ENCODE results near the gene SREBF1.

Gene SREBF1

GRCh38 chr17:17877529-17878358 is 41.0 kb upstream of the SREBF1 start:
- H3K79me2 ChIP-seq (ENCODE audit: insufficient read depth, low read length): no peaks in the 10 kb centered on the region
- no peak overlapping the region for H3K27ac ChIP-seq (ENCODE audit: low read length)
- no peaks in the 10 kb centered on the region for H3K4me1 ChIP-seq (ENCODE audit: insufficient read depth, low read length)
- ATAC-seq (ENCODE audit: insufficient read depth, low read depth) (no peak), DNase-seq (no peak)
- no peak overlapping the region for H3K9ac ChIP-seq (ENCODE audit: low read depth, low read length)
- H3K36me3 ChIP-seq (ENCODE audit: insufficient read depth, low read length): peaks cover 23% of the 10 kb centered on the region
- TF ChIP-seq CTCF (IDR thresholded peaks at IDR 0.05; ENCODE audit: borderline replicate concordance, extremely low read depth, low read length, poor library complexity, severe bottlenecking) (no peak), EZH2 (IDR thresholded peaks at IDR 0.05; ENCODE audit: borderline replicate concordance, low read depth, low read length, severe bottlenecking) (no peak)
- H4K20me1 ChIP-seq (ENCODE audit: insufficient read depth, low read length): no peaks in the 10 kb centered on the region
- H3K27me3 ChIP-seq (ENCODE audit: insufficient read depth, low read length, poor library complexity): no peaks in the 10 kb centered on the region
- no peaks in the 10 kb centered on the region for H3K9me3 ChIP-seq (ENCODE audit: insufficient read depth, low read length, severe bottlenecking)
- no peak overlapping the region for H3K4me2 ChIP-seq (ENCODE audit: insufficient read depth, low read length)
- H3K4me3 ChIP-seq (ENCODE audit: low read depth in 1 of 2, low read length in 2 of 2): no peak overlapping the region
- no peak overlapping the region for H2AFZ ChIP-seq (ENCODE audit: low read depth, low read length)

GRCh38 chr17:17876959-17877528 is 40.3 kb upstream of the SREBF1 start:
- H3K27me3 ChIP-seq (ENCODE audit: insufficient read depth, low read length, poor library complexity): no peaks in the 10 kb centered on the region
- no peak overlapping the region for H2AFZ ChIP-seq (ENCODE audit: low read depth, low read length)
- DNase-seq: no peak
- H3K9me3 ChIP-seq (ENCODE audit: insufficient read depth, low read length, severe bottlenecking): no peaks in the 10 kb centered on the region
- no peak overlapping the region for H3K9ac ChIP-seq (ENCODE audit: low read depth, low read length)
- no peak for ATAC-seq (ENCODE audit: insufficient read depth, low read depth)
- H3K36me3 ChIP-seq (ENCODE audit: insufficient read depth, low read length): peaks cover 18% of the 10 kb centered on the region
- no peak for TF ChIP-seq CTCF (IDR thresholded peaks at IDR 0.05; ENCODE audit: borderline replicate concordance, extremely low read depth, low read length, poor library complexity, severe bottlenecking)
- TF ChIP-seq EZH2 (IDR thresholded peaks at IDR 0.05; ENCODE audit: borderline replicate concordance, low read depth, low read length, severe bottlenecking): no peak
- no peak overlapping the region for H3K4me2 ChIP-seq (ENCODE audit: insufficient read depth, low read length)
- H3K4me3 ChIP-seq (ENCODE audit: low read depth in 1 of 2, low read length in 2 of 2): no peak overlapping the region
- H3K79me2 ChIP-seq (ENCODE audit: insufficient read depth, low read length): no peaks in the 10 kb centered on the region
- H4K20me1 ChIP-seq (ENCODE audit: insufficient read depth, low read length): no peaks in the 10 kb centered on the region
- no peaks in the 10 kb centered on the region for H3K4me1 ChIP-seq (ENCODE audit: insufficient read depth, low read length)
- H3K27ac ChIP-seq (ENCODE audit: low read length): no peak overlapping the region

GRCh38 chr17:17874478-17874877 is 37.7 kb upstream of the SREBF1 start:
- H2AFZ ChIP-seq (ENCODE audit: low read depth, low read length): no peak overlapping the region
- no peak overlapping the region for H3K4me3 ChIP-seq (ENCODE audit: low read depth in 1 of 2, low read length in 2 of 2)
- peaks cover 18% of the 10 kb centered on the region for H3K36me3 ChIP-seq (ENCODE audit: insufficient read depth, low read length)
- H3K4me2 ChIP-seq (ENCODE audit: insufficient read depth, low read length): no peak overlapping the region
- no peak for ATAC-seq (ENCODE audit: insufficient read depth, low read depth)
- H3K4me1 ChIP-seq (ENCODE audit: insufficient read depth, low read length): no peaks in the 10 kb centered on the region
- H3K79me2 ChIP-seq (ENCODE audit: insufficient read depth, low read length): no peaks in the 10 kb centered on the region
- TF ChIP-seq CTCF (IDR thresholded peaks at IDR 0.05; ENCODE audit: borderline replicate concordance, extremely low read depth, low read length, poor library complexity, severe bottlenecking) (no peak), EZH2 (IDR thresholded peaks at IDR 0.05; ENCODE audit: borderline replicate concordance, low read depth, low read length, severe bottlenecking) (no peak)
- no peaks in the 10 kb centered on the region for H3K9me3 ChIP-seq (ENCODE audit: insufficient read depth, low read length, severe bottlenecking)
- no peak overlapping the region for H3K9ac ChIP-seq (ENCODE audit: low read depth, low read length)
- no peaks in the 10 kb centered on the region for H3K27me3 ChIP-seq (ENCODE audit: insufficient read depth, low read length, poor library complexity)
- no peaks in the 10 kb centered on the region for H4K20me1 ChIP-seq (ENCODE audit: insufficient read depth, low read length)
- no peak overlapping the region for H3K27ac ChIP-seq (ENCODE audit: low read length)
- DNase-seq: no peak
